ENCODE measurements around the gene PKD1L1. TPM values are rescaled to one million over a fixed set of nuclear protein-coding genes. Genes with fewer than 3 reads are reported as not detected.

Gene PKD1L1
- polyA plus RNA-seq, 2 of the 4 experiments (the other 2 are of a cell fraction), result 0.21 TPM

DNA sequence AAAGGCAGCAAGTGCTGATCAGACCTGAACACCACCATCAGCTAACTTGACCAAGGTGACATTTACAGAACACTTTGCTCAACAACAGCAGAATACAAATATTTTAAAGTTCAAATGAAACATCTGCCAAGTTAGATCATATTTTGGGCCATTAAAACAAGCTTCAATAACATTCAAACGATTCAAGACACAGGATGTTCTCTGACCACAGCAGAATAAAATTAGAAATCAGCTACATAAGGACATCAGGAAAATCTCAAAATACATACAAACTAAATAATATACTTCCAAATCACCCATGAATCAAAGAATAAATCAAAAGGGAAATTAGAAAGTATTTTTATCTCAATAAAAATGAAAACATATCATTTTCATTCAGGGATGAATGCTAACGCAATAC is 173.0 kb downstream of the PKD1L1 start:
- no peak for FAIRE-seq
- CTCF ChIA-PET, result interaction anchor here (1.0 to 1.1 kb wide), 3 partner anchors 11 to 107 kb away, joined by 3 read pairs; no protein-coding TSS in a partner anchor

DNA sequence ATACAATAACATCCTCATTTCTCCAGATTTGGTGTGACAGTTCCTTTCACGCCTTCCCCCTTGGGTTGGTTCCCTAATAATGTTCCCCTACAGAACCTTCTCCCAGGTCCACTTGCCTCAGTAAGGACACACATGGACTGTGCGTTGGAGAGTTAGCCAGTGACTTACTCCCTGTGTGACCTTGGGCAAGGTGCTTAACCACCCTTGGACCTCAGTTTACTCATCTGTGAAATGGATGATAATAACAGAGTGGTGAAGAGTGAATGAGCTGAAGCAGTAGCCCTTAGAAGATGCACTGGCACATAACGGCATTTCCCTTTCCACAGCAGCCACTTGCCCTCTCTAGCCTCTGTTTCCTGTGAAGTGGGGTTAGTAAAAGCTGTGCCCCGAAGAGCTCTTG is 175.8 kb downstream of the PKD1L1 start:
- no peak for TF ChIP-seq ZSCAN20 (CRISPR knock-in tag; IDR thresholded peaks at IDR 0.05)
- 0 out of 2 replicates have a peak, but pooled peaks have one; percentile 43 for TF ChIP-seq KDM1A (IDR thresholded peaks at IDR 0.05; ENCODE audit: low read depth)
- CTCF ChIA-PET, result interaction anchor here (0.9 to 3.3 kb wide), 3 partner anchors 9 to 13 kb away, joined by 3 to 25 read pairs (median 7); no protein-coding TSS in a partner anchor
- Histone ChIP-seq H3K4me2 (no peak overlapping the region), H3K4me3 (no peak overlapping the region), H3K27ac (peak overlapping the region; percentile 75 to 82), H3K4me1 (peaks cover 43% of the 10 kb centered on the region), H3K9me3 (peaks cover 7% of the 10 kb centered on the region; the same call in 2 of the 3 replicates)
- ATAC-seq, result no peak
- POLR2A ChIA-PET, result interaction anchor here (0.8 kb wide), 1 partner anchor 14 kb away, joined by 3 read pairs; no protein-coding TSS in a partner anchor
- 92% methylated on average over 4 of the region's 4 CpGs for WGBS (ENCODE audit: missing lambda C conversion rate)
- no peak for FAIRE-seq
- DNase-seq (ENCODE audit: low read depth in 1 of 2, low spot score in 1 of 2), result no peak

More for the DNA sequence above, 173.0 kb downstream of the PKD1L1 start:
- POLR2A ChIA-PET, result interaction anchor here (1.0 to 1.9 kb wide), 2 partner anchors 9 to 11 kb away, joined by 3 to 4 read pairs; no protein-coding TSS in a partner anchor
- H3K9me3 ChIP-seq, result peaks cover 10% of the 10 kb centered on the region; the same call in 2 of the 3 replicates
- TF ChIP-seq RNF2 (IDR thresholded peaks at IDR 0.05; ENCODE audit: borderline replicate concordance, low read depth), result no peak
- TF ChIP-seq BHLHE40 (IDR thresholded peaks at IDR 0.05; ENCODE audit: low read depth, low read length), result no peak
- TF ChIP-seq, protein P1, sequence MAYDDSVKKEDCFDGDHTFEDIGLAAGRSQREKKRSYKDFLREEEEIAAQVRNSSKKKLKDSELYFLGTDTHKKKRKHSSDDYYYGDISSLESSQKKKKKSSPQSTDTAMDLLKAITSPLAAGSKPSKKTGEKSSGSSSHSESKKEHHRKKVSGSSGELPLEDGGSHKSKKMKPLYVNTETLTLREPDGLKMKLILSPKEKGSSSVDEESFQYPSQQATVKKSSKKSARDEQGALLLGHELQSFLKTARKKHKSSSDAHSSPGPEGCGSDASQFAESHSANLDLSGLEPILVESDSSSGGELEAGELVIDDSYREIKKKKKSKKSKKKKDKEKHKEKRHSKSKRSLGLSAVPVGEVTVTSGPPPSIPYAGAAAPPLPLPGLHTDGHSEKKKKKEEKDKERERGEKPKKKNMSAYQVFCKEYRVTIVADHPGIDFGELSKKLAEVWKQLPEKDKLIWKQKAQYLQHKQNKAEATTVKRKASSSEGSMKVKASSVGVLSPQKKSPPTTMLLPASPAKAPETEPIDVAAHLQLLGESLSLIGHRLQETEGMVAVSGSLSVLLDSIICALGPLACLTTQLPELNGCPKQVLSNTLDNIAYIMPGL (CRISPR knock-in tag; IDR thresholded peaks at IDR 0.05; ENCODE audit: borderline replicate concordance), result no peak
- TF ChIP-seq, protein P2, sequence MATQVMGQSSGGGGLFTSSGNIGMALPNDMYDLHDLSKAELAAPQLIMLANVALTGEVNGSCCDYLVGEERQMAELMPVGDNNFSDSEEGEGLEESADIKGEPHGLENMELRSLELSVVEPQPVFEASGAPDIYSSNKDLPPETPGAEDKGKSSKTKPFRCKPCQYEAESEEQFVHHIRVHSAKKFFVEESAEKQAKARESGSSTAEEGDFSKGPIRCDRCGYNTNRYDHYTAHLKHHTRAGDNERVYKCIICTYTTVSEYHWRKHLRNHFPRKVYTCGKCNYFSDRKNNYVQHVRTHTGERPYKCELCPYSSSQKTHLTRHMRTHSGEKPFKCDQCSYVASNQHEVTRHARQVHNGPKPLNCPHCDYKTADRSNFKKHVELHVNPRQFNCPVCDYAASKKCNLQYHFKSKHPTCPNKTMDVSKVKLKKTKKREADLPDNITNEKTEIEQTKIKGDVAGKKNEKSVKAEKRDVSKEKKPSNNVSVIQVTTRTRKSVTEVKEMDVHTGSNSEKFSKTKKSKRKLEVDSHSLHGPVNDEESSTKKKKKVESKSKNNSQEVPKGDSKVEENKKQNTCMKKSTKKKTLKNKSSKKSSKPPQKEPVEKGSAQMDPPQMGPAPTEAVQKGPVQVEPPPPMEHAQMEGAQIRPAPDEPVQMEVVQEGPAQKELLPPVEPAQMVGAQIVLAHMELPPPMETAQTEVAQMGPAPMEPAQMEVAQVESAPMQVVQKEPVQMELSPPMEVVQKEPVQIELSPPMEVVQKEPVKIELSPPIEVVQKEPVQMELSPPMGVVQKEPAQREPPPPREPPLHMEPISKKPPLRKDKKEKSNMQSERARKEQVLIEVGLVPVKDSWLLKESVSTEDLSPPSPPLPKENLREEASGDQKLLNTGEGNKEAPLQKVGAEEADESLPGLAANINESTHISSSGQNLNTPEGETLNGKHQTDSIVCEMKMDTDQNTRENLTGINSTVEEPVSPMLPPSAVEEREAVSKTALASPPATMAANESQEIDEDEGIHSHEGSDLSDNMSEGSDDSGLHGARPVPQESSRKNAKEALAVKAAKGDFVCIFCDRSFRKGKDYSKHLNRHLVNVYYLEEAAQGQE (IDR thresholded peaks at IDR 0.05), result no peak
- TF ChIP-seq KDM5A (IDR thresholded peaks at IDR 0.05), result no peak
- TF ChIP-seq EP300 (IDR thresholded peaks at IDR 0.05), result no peak
- TF ChIP-seq KDM1A (IDR thresholded peaks at IDR 0.05; ENCODE audit: low read depth), result no peak
- TF ChIP-seq, protein P3, sequence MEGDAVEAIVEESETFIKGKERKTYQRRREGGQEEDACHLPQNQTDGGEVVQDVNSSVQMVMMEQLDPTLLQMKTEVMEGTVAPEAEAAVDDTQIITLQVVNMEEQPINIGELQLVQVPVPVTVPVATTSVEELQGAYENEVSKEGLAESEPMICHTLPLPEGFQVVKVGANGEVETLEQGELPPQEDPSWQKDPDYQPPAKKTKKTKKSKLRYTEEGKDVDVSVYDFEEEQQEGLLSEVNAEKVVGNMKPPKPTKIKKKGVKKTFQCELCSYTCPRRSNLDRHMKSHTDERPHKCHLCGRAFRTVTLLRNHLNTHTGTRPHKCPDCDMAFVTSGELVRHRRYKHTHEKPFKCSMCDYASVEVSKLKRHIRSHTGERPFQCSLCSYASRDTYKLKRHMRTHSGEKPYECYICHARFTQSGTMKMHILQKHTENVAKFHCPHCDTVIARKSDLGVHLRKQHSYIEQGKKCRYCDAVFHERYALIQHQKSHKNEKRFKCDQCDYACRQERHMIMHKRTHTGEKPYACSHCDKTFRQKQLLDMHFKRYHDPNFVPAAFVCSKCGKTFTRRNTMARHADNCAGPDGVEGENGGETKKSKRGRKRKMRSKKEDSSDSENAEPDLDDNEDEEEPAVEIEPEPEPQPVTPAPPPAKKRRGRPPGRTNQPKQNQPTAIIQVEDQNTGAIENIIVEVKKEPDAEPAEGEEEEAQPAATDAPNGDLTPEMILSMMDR (IDR thresholded peaks at IDR 0.05), result no peak
- TF ChIP-seq MAFK (IDR thresholded peaks at IDR 0.05; ENCODE audit: partially characterized antibody), result no peak
- TF ChIP-seq FOSL2 (IDR thresholded peaks at IDR 0.05), result no peak
- no peak for TF ChIP-seq FOSL2 (CRISPR knock-in tag; IDR thresholded peaks at IDR 0.05)
- TF ChIP-seq, protein P4, sequence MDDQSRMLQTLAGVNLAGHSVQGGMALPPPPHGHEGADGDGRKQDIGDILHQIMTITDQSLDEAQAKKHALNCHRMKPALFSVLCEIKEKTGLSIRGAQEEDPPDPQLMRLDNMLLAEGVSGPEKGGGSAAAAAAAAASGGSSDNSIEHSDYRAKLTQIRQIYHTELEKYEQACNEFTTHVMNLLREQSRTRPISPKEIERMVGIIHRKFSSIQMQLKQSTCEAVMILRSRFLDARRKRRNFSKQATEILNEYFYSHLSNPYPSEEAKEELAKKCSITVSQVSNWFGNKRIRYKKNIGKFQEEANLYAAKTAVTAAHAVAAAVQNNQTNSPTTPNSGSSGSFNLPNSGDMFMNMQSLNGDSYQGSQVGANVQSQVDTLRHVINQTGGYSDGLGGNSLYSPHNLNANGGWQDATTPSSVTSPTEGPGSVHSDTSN (IDR thresholded peaks at IDR 0.05), result no peak
- no peak for TF ChIP-seq POLR2A (IDR thresholded peaks at IDR 0.05; ENCODE audit: low read length)
- TF ChIP-seq, protein P5, sequence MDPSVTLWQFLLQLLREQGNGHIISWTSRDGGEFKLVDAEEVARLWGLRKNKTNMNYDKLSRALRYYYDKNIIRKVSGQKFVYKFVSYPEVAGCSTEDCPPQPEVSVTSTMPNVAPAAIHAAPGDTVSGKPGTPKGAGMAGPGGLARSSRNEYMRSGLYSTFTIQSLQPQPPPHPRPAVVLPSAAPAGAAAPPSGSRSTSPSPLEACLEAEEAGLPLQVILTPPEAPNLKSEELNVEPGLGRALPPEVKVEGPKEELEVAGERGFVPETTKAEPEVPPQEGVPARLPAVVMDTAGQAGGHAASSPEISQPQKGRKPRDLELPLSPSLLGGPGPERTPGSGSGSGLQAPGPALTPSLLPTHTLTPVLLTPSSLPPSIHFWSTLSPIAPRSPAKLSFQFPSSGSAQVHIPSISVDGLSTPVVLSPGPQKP (IDR thresholded peaks at IDR 0.05; ENCODE audit: low read depth, low read length), result no peak
- peak overlapping the region; percentile 75 to 82 for H3K27ac ChIP-seq
- H3K4me2 ChIP-seq, result peak overlapping the region; percentile 56
- ATAC-seq (no peak), DNase-seq (ENCODE audit: low read depth in 1 of 2, low spot score in 1 of 2) (no peak)
- peaks cover 64% of the 10 kb centered on the region for H3K4me1 ChIP-seq
- no peak overlapping the region for H3K4me3 ChIP-seq
- 47% methylated on average over 2 of the region's 2 CpGs for WGBS (ENCODE audit: missing lambda C conversion rate)
